Measurements from ENCODE around the gene USP43.

USP43 gene

GRCh38 chr17:9771465-9771864, 126.1 kb downstream of the USP43 start:
- in situ Hi-C loops (cut with MboI; ENCODE audit: low sequenced_read_pairs): no loop called here

- in situ Hi-C loops (cut with MboI; ENCODE audit: low sequenced_read_pairs): no loop called here
Measured at GRCh38 chr17:9772658-9773057, 127.3 kb downstream of the USP43 start.

- in situ Hi-C loops (cut with MboI; ENCODE audit: low sequenced_read_pairs): no loop called here
Measured at GRCh38 chr17:9776911-9777310, 131.6 kb downstream of the USP43 start.
